ENCODE measurements around the gene NEUROG2.
"Not testable (repeated sequence)": the region's sequence is repeated elsewhere in the genome, so short reads cannot be mapped to it uniquely, and the experiment has no call there.

NEUROG2 gene

DNA sequence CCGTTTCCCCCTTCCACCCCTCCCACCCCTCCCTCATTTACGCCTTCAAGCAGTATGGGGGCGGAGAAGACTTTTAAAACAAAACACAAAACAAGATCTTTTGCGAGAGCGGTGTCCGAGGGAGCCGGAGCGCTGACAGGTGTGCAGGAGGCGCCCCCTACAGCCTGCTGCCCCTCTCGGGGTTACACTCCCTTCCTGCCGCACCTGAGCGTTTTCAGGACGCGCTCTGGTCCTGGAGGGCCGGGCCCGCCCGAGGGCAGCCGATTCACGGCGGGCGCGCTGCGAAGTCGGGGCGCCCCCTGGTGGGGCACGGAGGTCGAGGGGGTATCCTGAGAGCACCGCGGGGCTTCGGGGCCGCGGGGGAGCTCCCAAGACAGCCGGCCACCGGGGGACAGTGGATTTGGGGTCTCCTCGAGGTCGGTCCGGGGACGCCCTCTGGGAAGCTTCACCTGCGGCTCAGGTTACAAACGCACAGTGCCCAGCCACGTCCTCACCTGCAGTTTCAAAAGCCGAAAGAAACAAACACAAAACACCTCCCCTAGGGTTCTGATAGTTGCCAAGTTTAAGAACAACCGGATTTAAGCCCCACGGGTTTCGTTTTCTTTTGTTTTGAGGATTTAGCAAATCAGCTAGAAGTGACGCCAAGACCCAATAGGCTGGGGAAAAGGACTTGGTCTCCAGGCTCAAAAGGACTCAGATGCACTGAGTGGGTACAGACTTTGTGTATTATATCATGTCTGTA, 8.0 kb upstream of the NEUROG2 start:
- H2AFZ ChIP-seq (ENCODE audit: low read depth, low read length) = no peak overlapping the region
- H3K4me1 ChIP-seq (ENCODE audit: insufficient read depth, low read length) = no peaks in the 10 kb centered on the region
- no peak overlapping the region for H3K9ac ChIP-seq (ENCODE audit: low read depth, low read length)
- H4K20me1 ChIP-seq (ENCODE audit: insufficient read depth, low read length) = no peaks in the 10 kb centered on the region
- ATAC-seq (ENCODE audit: insufficient read depth, low read depth) (no peak), DNase-seq (no peak)
- no peaks in the 10 kb centered on the region for H3K27me3 ChIP-seq (ENCODE audit: insufficient read depth, low read length, poor library complexity)
- H3K27ac ChIP-seq (ENCODE audit: low read length) = no peak overlapping the region
- H3K36me3 ChIP-seq (ENCODE audit: insufficient read depth, low read length) = no peaks in the 10 kb centered on the region
- no peak overlapping the region for H3K4me2 ChIP-seq (ENCODE audit: insufficient read depth, low read length)
- no peak overlapping the region for H3K4me3 ChIP-seq (ENCODE audit: low read depth in 1 of 2, low read length in 2 of 2)
- TF ChIP-seq EZH2 (IDR thresholded peaks at IDR 0.05; ENCODE audit: borderline replicate concordance, low read depth, low read length, severe bottlenecking) = no peak
- H3K9me3 ChIP-seq (ENCODE audit: insufficient read depth, low read length, severe bottlenecking) = no peaks in the 10 kb centered on the region
- H3K79me2 ChIP-seq (ENCODE audit: insufficient read depth, low read length) = no peaks in the 10 kb centered on the region

DNA sequence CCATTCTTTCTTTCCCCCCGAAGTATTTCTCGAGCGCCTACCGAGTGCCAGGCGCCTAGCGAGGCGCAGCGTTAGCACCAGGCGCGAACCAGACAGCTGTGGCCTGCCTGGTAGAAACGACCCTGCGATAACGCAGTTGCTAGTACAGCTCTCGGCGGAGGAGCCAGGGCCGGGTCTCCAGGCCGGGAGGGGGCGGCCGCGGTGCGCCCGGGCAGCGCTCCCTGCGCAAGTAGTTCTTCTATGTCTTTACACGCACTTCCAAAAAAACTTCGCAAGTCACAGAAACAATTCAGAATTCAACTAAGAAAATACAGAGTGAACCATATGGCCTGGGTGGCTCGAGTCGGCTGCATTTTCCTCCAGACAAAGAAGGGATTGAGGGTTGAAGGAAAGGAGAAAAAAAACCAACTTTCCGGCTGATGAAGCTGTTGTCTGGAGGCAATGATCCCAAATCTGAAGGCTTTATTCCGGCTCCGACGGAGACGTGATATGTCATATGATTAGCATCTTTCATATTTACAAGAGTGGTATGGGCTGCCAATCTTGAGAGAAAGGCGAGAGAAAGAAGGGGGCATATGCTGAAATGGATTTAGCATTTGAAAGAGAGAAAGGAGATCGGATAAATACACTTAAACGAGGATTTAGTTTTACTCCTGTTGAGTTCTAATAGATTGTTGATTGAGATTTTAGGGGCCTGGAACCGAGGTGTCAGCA, 7.2 kb upstream of the NEUROG2 start:
- Histone ChIP-seq H3K4me3 (ENCODE audit: low read depth in 1 of 2, low read length in 2 of 2) (no peak overlapping the region), H3K9ac (ENCODE audit: low read depth, low read length) (no peak overlapping the region), H3K9me3 (ENCODE audit: insufficient read depth, low read length, severe bottlenecking) (no peaks in the 10 kb centered on the region), H3K4me2 (ENCODE audit: insufficient read depth, low read length) (no peak overlapping the region), H3K4me1 (ENCODE audit: insufficient read depth, low read length) (no peaks in the 10 kb centered on the region), H2AFZ (ENCODE audit: low read depth, low read length) (no peak overlapping the region), H3K36me3 (ENCODE audit: insufficient read depth, low read length) (no peaks in the 10 kb centered on the region), H3K27me3 (ENCODE audit: insufficient read depth, low read length, poor library complexity) (no peaks in the 10 kb centered on the region), H3K27ac (ENCODE audit: low read length) (no peak overlapping the region), H4K20me1 (ENCODE audit: insufficient read depth, low read length) (no peaks in the 10 kb centered on the region), H3K79me2 (ENCODE audit: insufficient read depth, low read length) (no peaks in the 10 kb centered on the region)
- no peak for ATAC-seq (ENCODE audit: insufficient read depth, low read depth)
- DNase-seq = no peak
- TF ChIP-seq, protein P1, sequence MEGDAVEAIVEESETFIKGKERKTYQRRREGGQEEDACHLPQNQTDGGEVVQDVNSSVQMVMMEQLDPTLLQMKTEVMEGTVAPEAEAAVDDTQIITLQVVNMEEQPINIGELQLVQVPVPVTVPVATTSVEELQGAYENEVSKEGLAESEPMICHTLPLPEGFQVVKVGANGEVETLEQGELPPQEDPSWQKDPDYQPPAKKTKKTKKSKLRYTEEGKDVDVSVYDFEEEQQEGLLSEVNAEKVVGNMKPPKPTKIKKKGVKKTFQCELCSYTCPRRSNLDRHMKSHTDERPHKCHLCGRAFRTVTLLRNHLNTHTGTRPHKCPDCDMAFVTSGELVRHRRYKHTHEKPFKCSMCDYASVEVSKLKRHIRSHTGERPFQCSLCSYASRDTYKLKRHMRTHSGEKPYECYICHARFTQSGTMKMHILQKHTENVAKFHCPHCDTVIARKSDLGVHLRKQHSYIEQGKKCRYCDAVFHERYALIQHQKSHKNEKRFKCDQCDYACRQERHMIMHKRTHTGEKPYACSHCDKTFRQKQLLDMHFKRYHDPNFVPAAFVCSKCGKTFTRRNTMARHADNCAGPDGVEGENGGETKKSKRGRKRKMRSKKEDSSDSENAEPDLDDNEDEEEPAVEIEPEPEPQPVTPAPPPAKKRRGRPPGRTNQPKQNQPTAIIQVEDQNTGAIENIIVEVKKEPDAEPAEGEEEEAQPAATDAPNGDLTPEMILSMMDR (IDR thresholded peaks at IDR 0.05; ENCODE audit: borderline replicate concordance, extremely low read depth, low read length, poor library complexity, severe bottlenecking) = no peak
- TF ChIP-seq EZH2 (IDR thresholded peaks at IDR 0.05; ENCODE audit: borderline replicate concordance, low read depth, low read length, severe bottlenecking) = no peak

DNA sequence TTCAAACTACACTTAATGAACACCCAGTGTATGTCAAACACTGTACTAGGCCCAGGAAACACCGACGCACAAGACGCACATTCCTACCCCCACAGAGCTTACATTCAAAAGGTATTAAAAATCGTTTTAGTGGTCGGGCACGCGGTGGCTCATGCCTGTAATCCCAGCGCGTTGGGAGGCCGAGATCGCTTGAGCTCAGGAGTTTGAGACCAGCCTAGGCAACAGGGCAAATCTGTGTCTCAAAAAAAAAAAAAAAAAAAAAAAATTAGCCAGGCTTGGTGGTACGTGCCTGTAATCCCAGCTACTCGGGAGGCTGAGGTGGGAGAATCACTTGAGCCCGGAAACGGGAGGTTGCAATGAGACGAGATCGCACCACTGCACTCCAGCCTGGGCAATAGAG, 6.5 kb upstream of the NEUROG2 start:
- H3K79me2 ChIP-seq (ENCODE audit: insufficient read depth, low read length); H3K9ac ChIP-seq (ENCODE audit: low read depth, low read length); H3K4me3 ChIP-seq (ENCODE audit: low read depth in 1 of 2, low read length in 2 of 2); H4K20me1 ChIP-seq (ENCODE audit: insufficient read depth, low read length); H3K36me3 ChIP-seq (ENCODE audit: insufficient read depth, low read length); ATAC-seq (ENCODE audit: insufficient read depth, low read depth); H3K9me3 ChIP-seq (ENCODE audit: insufficient read depth, low read length, severe bottlenecking); H3K4me2 ChIP-seq (ENCODE audit: insufficient read depth, low read length); H3K4me1 ChIP-seq (ENCODE audit: insufficient read depth, low read length); DNase-seq; H3K27me3 ChIP-seq (ENCODE audit: insufficient read depth, low read length, poor library complexity); H2AFZ ChIP-seq (ENCODE audit: low read depth, low read length); H3K27ac ChIP-seq (ENCODE audit: low read length): not testable (repeated sequence)

DNA sequence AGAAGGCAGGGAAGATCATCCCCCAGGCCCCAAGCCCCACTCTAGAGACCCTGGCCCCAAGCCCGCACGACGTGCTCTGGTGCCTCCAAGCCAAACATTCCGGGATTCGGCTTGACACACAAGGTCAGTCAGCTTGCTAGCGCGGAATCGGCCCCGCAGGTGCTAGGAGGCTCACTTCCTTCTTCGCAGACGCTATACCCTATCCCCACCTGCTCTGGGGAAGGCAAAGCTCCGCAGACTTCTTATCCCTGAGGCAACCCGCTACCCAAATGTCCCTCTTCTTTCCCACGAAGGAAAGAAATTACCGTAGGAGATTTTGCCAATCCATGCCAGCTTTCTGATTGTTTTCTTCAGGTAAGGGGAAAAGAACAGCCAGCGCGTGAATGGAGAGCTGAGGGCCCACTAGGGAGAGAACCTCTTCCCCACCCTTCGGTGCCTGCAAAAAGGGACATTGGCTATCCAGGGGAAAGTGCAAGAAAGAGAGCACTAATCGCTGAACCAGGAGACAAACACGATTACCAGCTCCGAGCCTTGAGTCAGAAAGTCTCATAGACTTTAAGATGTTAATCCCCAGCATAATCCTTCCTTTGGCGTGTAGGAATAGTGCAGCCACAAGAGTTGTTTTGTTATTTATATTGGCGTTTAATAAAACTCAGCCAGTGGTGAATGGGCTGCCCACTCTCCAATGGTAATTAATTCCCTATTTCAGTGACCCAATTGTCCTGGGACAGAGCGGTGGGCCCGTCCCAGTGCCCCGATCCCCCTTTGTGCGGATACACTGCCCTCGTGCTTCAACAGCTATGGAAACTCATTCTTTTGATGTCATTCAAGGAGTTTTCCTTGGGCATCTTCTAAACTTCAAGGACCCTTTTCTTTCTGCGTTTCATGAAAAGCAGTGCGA, 5.4 kb upstream of the NEUROG2 start:
- ATAC-seq (ENCODE audit: insufficient read depth, low read depth) (no peak), DNase-seq (no peak)
- Histone ChIP-seq H3K4me1 (ENCODE audit: insufficient read depth, low read length) (no peaks in the 10 kb centered on the region), H3K79me2 (ENCODE audit: insufficient read depth, low read length) (no peaks in the 10 kb centered on the region), H3K27ac (ENCODE audit: low read length) (no peak overlapping the region), H3K9me3 (ENCODE audit: insufficient read depth, low read length, severe bottlenecking) (no peaks in the 10 kb centered on the region), H3K27me3 (ENCODE audit: insufficient read depth, low read length, poor library complexity) (no peaks in the 10 kb centered on the region), H3K36me3 (ENCODE audit: insufficient read depth, low read length) (no peaks in the 10 kb centered on the region), H3K9ac (ENCODE audit: low read depth, low read length) (no peak overlapping the region), H4K20me1 (ENCODE audit: insufficient read depth, low read length) (no peaks in the 10 kb centered on the region), H3K4me3 (ENCODE audit: low read depth in 1 of 2, low read length in 2 of 2) (no peak overlapping the region), H3K4me2 (ENCODE audit: insufficient read depth, low read length) (no peak overlapping the region), H2AFZ (ENCODE audit: low read depth, low read length) (no peak overlapping the region)
- TF ChIP-seq EZH2 (IDR thresholded peaks at IDR 0.05; ENCODE audit: borderline replicate concordance, low read depth, low read length, severe bottlenecking) = no peak
- TF ChIP-seq, protein P1 (IDR thresholded peaks at IDR 0.05; ENCODE audit: borderline replicate concordance, extremely low read depth, low read length, poor library complexity, severe bottlenecking) = no peak

All from DND-41 (cell line).